ENCODE results near the gene MED1.

Gene MED1

DNA sequence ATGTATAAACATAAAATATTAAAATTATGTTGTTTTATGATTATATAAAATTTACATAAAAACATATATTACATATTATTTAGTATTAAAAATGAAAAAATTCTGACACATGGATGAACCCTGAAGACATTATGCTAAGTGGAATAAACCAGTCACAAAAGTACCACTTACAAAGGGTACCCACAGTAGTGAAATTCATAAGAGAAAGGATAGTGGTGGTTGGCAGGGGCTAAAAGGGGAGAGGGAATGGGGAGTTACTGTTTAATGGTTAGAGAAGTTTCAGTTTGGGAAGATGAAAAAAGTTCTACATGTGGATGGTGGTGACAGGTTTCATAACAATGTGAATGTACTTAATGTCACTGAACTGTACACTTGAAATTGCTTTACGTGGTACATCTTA, 91.1 kb downstream of the MED1 start:
- no peak for DNase-seq

DNA sequence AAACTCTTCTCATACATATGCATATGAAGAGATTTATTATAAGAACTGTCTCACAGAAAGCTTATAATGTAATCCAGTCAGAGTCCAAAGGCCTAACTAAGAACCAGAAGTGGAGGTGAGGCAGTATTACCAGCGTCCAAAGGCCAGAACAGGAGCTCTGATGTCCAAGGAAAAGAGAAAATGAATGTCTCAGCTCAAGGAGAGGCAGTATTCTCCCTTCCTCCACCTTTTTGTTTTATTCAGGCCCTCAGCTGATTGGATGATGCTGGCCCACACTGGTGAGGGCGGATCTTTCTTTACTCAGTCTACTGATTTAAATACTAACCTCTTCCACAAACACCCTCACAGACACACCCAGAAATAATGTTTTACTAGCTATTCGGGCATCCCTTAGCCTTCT, 93.1 kb downstream of the MED1 start:
- DNase-seq: no peak

- peak; percentile 22 for DNase-seq
These were observed 93.6 kb downstream of the MED1 start for GRCh38 chr17:39357488-39357887.
